PC-9 (cell line): ENCODE data around the gene UTP25. TPM values are rescaled to one million over a fixed set of nuclear protein-coding genes. Genes with fewer than 3 reads are reported as not detected.

ENCODE experiments used
- BruUV-seq: library from RNA; stranded (reverse); fragments of 400-500 nt; replicated peaks from 2 replicates; lab custom pipeline; 2021; lab: Mats Ljungman, UMichigan
- CTCF ChIA-PET: fragments of 300-600 bp; sonication (Branson Sonifier 250); formaldehyde crosslinking; loops from one replicate; lab custom pipeline; 2022; ENCODE audit warnings: antibody characterized with exemption; lab: Charles Lee
- POLR2A ChIA-PET: fragments of 300-600 bp; sonication (Branson Sonifier 250); formaldehyde crosslinking; loops from one replicate; lab custom pipeline; 2022; ENCODE audit warnings: antibody characterized with exemption; ENCODE audit not compliant: unreplicated experiment; lab: Charles Lee
- DNase-seq, 2 experiments: peaks; one replicate each; pipeline versions ENCODE4 v3.0.0 to v3.0.0-alpha.2; 2015 to 2022; ENCODE audit warnings: mixed read lengths in 1 of 2
- H2AFZ ChIP-seq: fragments of 200-600 bp; sonication (generic); 2 replicates; pipeline ENCODE4 v1.8.1; 2017; ENCODE audit warnings: antibody characterized with exemption
- H3F3A ChIP-seq: fragments of 200-600 bp; sonication (generic); 2 replicates; pipeline ENCODE4 v1.8.1; 2017; ENCODE audit warnings: antibody characterized with exemption, mild to moderate bottlenecking, low read depth; ENCODE audit not compliant: insufficient read depth
- H3K27ac ChIP-seq: fragments of 200-600 bp; sonication (generic); 2 replicates; pipeline ENCODE4 v1.6.1; 2016; ENCODE audit warnings: mixed run types
- H3K27me3 ChIP-seq: fragments of 200-600 bp; sonication (generic); 2 replicates; pipeline ENCODE4 v1.6.1; 2016; ENCODE audit warnings: low read depth, mixed run types; ENCODE audit not compliant: insufficient read depth
- H3K36me3 ChIP-seq: fragments of 200-600 bp; sonication (generic); 2 replicates; pipeline ENCODE4 v1.6.1; 2016; ENCODE audit warnings: low read depth, mixed run types
- H3K4me1 ChIP-seq: fragments of 200-600 bp; sonication (generic); replicated peaks from 2 replicates; pipeline ENCODE4 v1.6.1; 2016; ENCODE audit warnings: mixed run types; ENCODE audit not compliant: insufficient read depth
- H3K4me2 ChIP-seq: fragments of 200-600 bp; sonication (generic); 2 replicates; pipeline ENCODE4 v1.6.1; 2017; ENCODE audit warnings: mixed run types
- H3K4me3 ChIP-seq: fragments of 200-600 bp; sonication (generic); 2 replicates; pipeline ENCODE4 v1.6.1; 2016; ENCODE audit warnings: mixed run types
- H3K79me2 ChIP-seq: fragments of 200-600 bp; sonication (generic); 2 replicates; pipeline ENCODE4 v1.6.1; 2017; ENCODE audit warnings: low read depth, mixed run types
- H3K9me2 ChIP-seq: fragments of 200-600 bp; sonication (generic); 2 replicates; pipeline ENCODE4 v1.8.1; 2017; ENCODE audit warnings: mild to moderate bottlenecking; ENCODE audit not compliant: insufficient read depth
- H3K9me3 ChIP-seq: fragments of 200-600 bp; sonication (generic); 2 replicates; pipeline ENCODE4 v1.8.1; 2016; ENCODE audit warnings: low read depth; ENCODE audit not compliant: insufficient read depth
- H4K20me1 ChIP-seq: fragments of 200-600 bp; sonication (generic); 2 replicates; pipeline ENCODE4 v1.8.1; 2017; ENCODE audit not compliant: insufficient read depth
- EZH2 ChIP-seq: fragments of 200-600 bp; sonication (generic); IDR thresholded peaks from 2 replicates; pipeline ENCODE4 v1.8.0; 2017; ENCODE audit warnings: antibody characterized with exemption, low read depth
- intact Hi-C: fragments of 100-400 bp; cut with micrococcal nuclease; formaldehyde crosslinking; loops from one replicate; pipeline ENCODE4 v1.10.0; 2022; ENCODE audit not compliant: unreplicated experiment
- total RNA-seq: library from RNA; stranded (reverse); gene quantifications from 2 replicates; pipeline ENCODE4 v1.2.3, GENCODE V29; 2021
- TF ChIP-seq, protein P1 (sequence below): fragments of 200-600 bp; sonication (generic); conservative IDR thresholded peaks from 2 replicates; pipeline ENCODE4 v1.6.1; 2017; ENCODE audit warnings: mixed run types, antibody characterized with exemption, mild to moderate bottlenecking, moderate library complexity

The UTP25 gene
- total RNA-seq, 1 experiment from 2014 or later, result 9.3 TPM

DNA sequence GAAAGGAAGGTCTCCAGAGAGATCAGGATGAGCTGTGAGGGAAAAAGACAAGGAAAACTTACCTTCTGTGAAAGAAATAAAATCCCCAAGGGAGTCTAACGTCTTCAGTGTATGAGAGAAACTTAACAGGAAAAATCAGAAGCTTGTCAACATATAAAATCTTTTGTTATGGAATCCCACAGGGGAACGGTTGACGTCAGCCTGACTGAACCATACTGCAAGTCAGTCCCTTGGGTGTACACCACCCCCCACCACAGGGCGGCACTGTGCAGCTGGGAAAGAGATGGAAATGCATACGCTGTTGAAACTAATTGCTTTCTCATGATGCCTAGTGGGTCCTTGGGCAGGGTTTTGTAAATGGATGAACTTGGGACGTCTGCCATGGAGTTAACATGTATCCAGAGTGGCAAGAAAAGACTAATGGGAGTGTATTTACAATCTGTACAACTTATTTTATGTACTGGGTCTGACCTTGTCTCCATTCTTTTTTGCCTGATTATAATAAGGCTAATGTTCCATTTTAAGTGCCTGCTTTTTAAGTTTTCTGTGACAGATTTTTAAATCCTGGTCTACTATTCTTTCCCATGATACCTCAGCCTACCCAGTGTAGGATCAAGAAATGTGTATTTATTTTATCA lies 22.7 kb downstream of the UTP25 start:
- BruUV-seq, result no TSS peak
- no peak overlapping the region for H3K4me2 ChIP-seq
- H3K27me3 ChIP-seq, result no peaks in the 10 kb centered on the region
- no peak overlapping the region for H3K27ac ChIP-seq
- H3K36me3 ChIP-seq, result peaks cover 53% of the 10 kb centered on the region
- intact Hi-C loops, result no loop called here
- H3K9me3 ChIP-seq, result no peaks in the 10 kb centered on the region
- POLR2A ChIA-PET, result no interaction called here
- no peaks in the 10 kb centered on the region for H3K4me1 ChIP-seq
- H2AFZ ChIP-seq, result no peak overlapping the region
- no peaks in the 10 kb centered on the region; the same call in none of the 2 replicates for H4K20me1 ChIP-seq
- no peak for TF ChIP-seq EZH2
- TF ChIP-seq, protein P1, sequence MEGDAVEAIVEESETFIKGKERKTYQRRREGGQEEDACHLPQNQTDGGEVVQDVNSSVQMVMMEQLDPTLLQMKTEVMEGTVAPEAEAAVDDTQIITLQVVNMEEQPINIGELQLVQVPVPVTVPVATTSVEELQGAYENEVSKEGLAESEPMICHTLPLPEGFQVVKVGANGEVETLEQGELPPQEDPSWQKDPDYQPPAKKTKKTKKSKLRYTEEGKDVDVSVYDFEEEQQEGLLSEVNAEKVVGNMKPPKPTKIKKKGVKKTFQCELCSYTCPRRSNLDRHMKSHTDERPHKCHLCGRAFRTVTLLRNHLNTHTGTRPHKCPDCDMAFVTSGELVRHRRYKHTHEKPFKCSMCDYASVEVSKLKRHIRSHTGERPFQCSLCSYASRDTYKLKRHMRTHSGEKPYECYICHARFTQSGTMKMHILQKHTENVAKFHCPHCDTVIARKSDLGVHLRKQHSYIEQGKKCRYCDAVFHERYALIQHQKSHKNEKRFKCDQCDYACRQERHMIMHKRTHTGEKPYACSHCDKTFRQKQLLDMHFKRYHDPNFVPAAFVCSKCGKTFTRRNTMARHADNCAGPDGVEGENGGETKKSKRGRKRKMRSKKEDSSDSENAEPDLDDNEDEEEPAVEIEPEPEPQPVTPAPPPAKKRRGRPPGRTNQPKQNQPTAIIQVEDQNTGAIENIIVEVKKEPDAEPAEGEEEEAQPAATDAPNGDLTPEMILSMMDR, result peak; percentile 71
- H3F3A ChIP-seq, result peaks cover 6% of the 10 kb centered on the region; the same call in 1 of the 2 replicates
- H3K9me2 ChIP-seq, result no peaks in the 10 kb centered on the region
- H3K4me3 ChIP-seq, result no peak overlapping the region
- peak in 1 of 2 experiments; percentile 33 for DNase-seq
- H3K79me2 ChIP-seq, result 0 out of 2 replicates have a peak, but pooled peaks cover 1% of the 10 kb centered on the region
- CTCF ChIA-PET, result interaction anchor here (0.6 to 1.0 kb wide), 2 partner anchors 21 to 142 kb away, joined by 3 read pairs; no protein-coding TSS in a partner anchor

DNA sequence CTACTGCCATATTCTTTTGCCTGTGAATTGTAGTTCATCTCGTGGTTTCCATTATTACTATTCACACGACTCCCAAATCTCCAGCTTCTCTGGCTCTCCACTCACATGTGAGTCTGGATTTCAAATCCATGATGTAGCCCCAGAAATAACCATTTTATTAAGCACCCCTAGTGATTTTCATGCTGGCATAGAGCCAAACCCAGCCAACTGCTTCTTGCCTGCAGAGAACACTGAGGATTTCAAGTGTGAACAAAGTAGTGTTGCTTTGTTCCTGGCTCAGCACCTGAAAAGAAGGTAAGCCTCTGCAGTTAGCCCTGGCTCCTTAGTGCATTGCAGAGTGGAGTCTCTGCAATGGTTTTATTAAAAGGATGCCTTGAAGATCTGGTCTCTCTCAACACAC lies 25.9 kb downstream of the UTP25 start:
- H2AFZ ChIP-seq, result no peak overlapping the region
- no peaks in the 10 kb centered on the region for H3K79me2 ChIP-seq
- POLR2A ChIA-PET, result no interaction called here
- H3K27me3 ChIP-seq, result no peaks in the 10 kb centered on the region
- no peak overlapping the region for H3K27ac ChIP-seq
- no TSS peak for BruUV-seq
- TF ChIP-seq, protein P1, result no peak
- TF ChIP-seq EZH2, result no peak
- no peak overlapping the region for H3K4me2 ChIP-seq
- H3K9me2 ChIP-seq, result no peaks in the 10 kb centered on the region
- no peaks in the 10 kb centered on the region; the same call in 1 of the 2 replicates for H4K20me1 ChIP-seq
- no peaks in the 10 kb centered on the region for H3K9me3 ChIP-seq
- CTCF ChIA-PET, result no interaction called here
- H3K4me3 ChIP-seq, result no peak overlapping the region
- no peak for DNase-seq
- peaks cover 46% of the 10 kb centered on the region for H3K36me3 ChIP-seq
- H3F3A ChIP-seq, result no peaks in the 10 kb centered on the region
- no peaks in the 10 kb centered on the region for H3K4me1 ChIP-seq
- intact Hi-C loops, result no loop called here

DNA sequence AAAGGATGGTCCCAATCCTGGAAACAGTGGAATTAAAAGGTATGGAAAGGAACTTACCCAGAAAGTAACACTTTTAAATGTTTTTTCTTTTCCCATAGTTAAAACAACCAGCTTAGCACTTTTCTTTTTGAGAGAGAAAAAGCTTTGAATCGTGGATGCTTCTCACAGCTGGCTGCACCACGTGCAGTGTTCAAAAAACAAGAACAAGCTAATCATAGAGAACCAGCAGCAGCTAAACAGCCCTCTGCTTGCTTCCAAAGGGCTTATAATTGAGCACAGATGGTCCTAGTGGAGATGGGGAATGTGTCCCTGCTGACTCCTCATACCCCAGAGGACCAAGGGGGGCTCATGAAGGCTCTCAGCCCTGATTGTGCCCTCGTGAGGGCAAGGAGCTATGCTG lies 26.4 kb downstream of the UTP25 start:
- TF ChIP-seq EZH2, result no peak
- TF ChIP-seq, protein P1, result no peak
- Histone ChIP-seq H3K4me2 (no peak overlapping the region), H3K79me2 (no peaks in the 10 kb centered on the region), H3K27ac (no peak overlapping the region), H2AFZ (no peak overlapping the region), H3K4me3 (no peak overlapping the region), H3F3A (no peaks in the 10 kb centered on the region), H3K4me1 (no peaks in the 10 kb centered on the region), H3K36me3 (peaks cover 41% of the 10 kb centered on the region), H4K20me1 (no peaks in the 10 kb centered on the region; the same call in 1 of the 2 replicates), H3K9me3 (no peaks in the 10 kb centered on the region), H3K9me2 (no peaks in the 10 kb centered on the region), H3K27me3 (no peaks in the 10 kb centered on the region)
- ChIA-PET POLR2A (no interaction called here), CTCF (no interaction called here)
- DNase-seq, result no peak
- BruUV-seq, result no TSS peak
- intact Hi-C loops, result no loop called here
